Fibroblast of lung (primary cell): Measurements from ENCODE around the gene MAP4K2. TPM values are rescaled to one million over a fixed set of nuclear protein-coding genes. Genes with fewer than 3 reads are reported as not detected.

Experiments used
- DNase-seq, 2 donors: peaks; one replicate each; pipeline versions ENCODE4 v3.0.0 to v3.0.0-alpha.2; 2010; ENCODE audit warnings: low read depth in 2 of 2
- H2AFZ ChIP-seq: 2 replicates; pipeline ENCODE4 v1.5.1; 2012; ENCODE audit warnings: low read length, control low read depth, inconsistent platforms
- H3K27ac ChIP-seq: 2 replicates; pipeline ENCODE4 v1.5.1; 2011; ENCODE audit warnings: low read length, control low read depth; ENCODE audit not compliant: insufficient read depth
- H3K27me3 ChIP-seq: 2 replicates; pipeline ENCODE4 v1.5.1; 2011; ENCODE audit warnings: mild to moderate bottlenecking, low read length; ENCODE audit not compliant: control insufficient read depth, insufficient read depth
- H3K36me3 ChIP-seq: 2 replicates; pipeline ENCODE4 v1.5.1; 2011; ENCODE audit warnings: low read length; ENCODE audit not compliant: control insufficient read depth, insufficient read depth
- H3K4me1 ChIP-seq: 2 replicates; pipeline ENCODE4 v1.5.1; 2011; ENCODE audit warnings: low read length; ENCODE audit not compliant: control insufficient read depth, insufficient read depth; ENCODE audit errors: extremely low read depth
- H3K4me2 ChIP-seq: 2 replicates; pipeline ENCODE4 v1.5.1; 2011; ENCODE audit warnings: low read length, control low read depth; ENCODE audit not compliant: insufficient read depth; ENCODE audit errors: extremely low read depth
- H3K4me3 ChIP-seq, 4 experiments: fragments of 200-600 bp in 1 of 4; sonication (generic) in 1 of 4; replicated peaks in 1 of 4; 2 replicates each; pipeline ENCODE4 v1.5.1; 2011 to 2016; ENCODE audit warnings: low read length in 4 of 4, low read depth in 3 of 4, mild to moderate bottlenecking in 3 of 4, control low read depth in 2 of 4, inconsistent platforms in 1 of 4, mixed read lengths in 1 of 4; ENCODE audit not compliant: insufficient read depth in 1 of 4; ENCODE audit errors: control extremely low read depth in 1 of 4
- H3K79me2 ChIP-seq: 2 replicates; pipeline ENCODE4 v1.5.1; 2012; ENCODE audit warnings: mild to moderate bottlenecking, low read length, inconsistent platforms; ENCODE audit not compliant: control insufficient read depth, insufficient read depth
- H3K9ac ChIP-seq: 2 replicates; pipeline ENCODE4 v1.5.1; 2011; ENCODE audit warnings: mild to moderate bottlenecking, low read length, control low read depth; ENCODE audit not compliant: insufficient read depth
- H3K9me3 ChIP-seq: 2 replicates; pipeline ENCODE4 v1.5.1; 2012; ENCODE audit warnings: low read depth, low read length; ENCODE audit not compliant: control insufficient read depth, insufficient read depth
- H4K20me1 ChIP-seq: 2 replicates; pipeline ENCODE4 v1.5.1; 2011; ENCODE audit warnings: low read length; ENCODE audit not compliant: control insufficient read depth, insufficient read depth; ENCODE audit errors: extremely low read depth
- CTCF ChIP-seq, 2 donors: IDR thresholded peaks in 1 of 2; conservative IDR thresholded peaks in 1 of 2; 1 replicate in 1 of 2; 2 replicates in 1 of 2; pipeline ENCODE4 v1.5.1; 2011 to 2012; ENCODE audit warnings: low read length in 2 of 2, control low read depth in 1 of 2, inconsistent platforms in 1 of 2, low read depth in 1 of 2, mild to moderate bottlenecking in 1 of 2
- EZH2 ChIP-seq: IDR thresholded peaks from 2 replicates; pipeline ENCODE4 v1.5.1; 2012; ENCODE audit warnings: low read length, control low read depth, mild to moderate bottlenecking; ENCODE audit errors: missing control alignments
- polyA plus RNA-seq, 2 donors: library from polyadenylated mRNA; depleted of rRNA in 1 of 2; stranded (reverse) in 1 of 2; unstranded in 1 of 2; fragments of >200 nt; gene quantifications; 2 replicates each; pipeline ENCODE4 v1.2.1, GENCODE V29; 2011 to 2012; ENCODE audit warnings: missing spikeins in 1 of 2
- total RNA-seq: library from RNA; depleted of rRNA; stranded (reverse); fragments of >200 nt; gene quantifications from 2 replicates; pipeline ENCODE4 v1.2.1, GENCODE V29; 2014

Gene MAP4K2
- total and polyA plus RNA-seq, 2 donors (not counting 1 experiment from before 2014, with no cell fraction given), result 6.4 to 9.2 TPM

GRCh38 chr11:64742889-64743590, 60.0 kb downstream of the MAP4K2 start:
- peak overlapping the region; percentile 80 for H3K4me2 ChIP-seq
- H3K9me3 ChIP-seq, result no peaks in the 10 kb centered on the region
- no peaks in the 10 kb centered on the region for H3K79me2 ChIP-seq
- H3K27me3 ChIP-seq, result peaks cover 18% of the 10 kb centered on the region
- DNase-seq, result no peak
- H3K4me1 ChIP-seq, result peaks cover 22% of the 10 kb centered on the region
- TF ChIP-seq CTCF (conservative IDR thresholded peaks at IDR 0.05 in 1 of 2, IDR thresholded peaks at IDR 0.05 in 1 of 2; ENCODE audit: low read depth in 1 of 2, low read length in 2 of 2) (peak; percentile 53 to 65), EZH2 (no peak)
- H3K27ac ChIP-seq, result no peak overlapping the region
- no peaks in the 10 kb centered on the region for H4K20me1 ChIP-seq
- H3K9ac ChIP-seq, result peak overlapping the region; percentile 63
- H2AFZ ChIP-seq, result peak overlapping the region; percentile 81
- no peaks in the 10 kb centered on the region for H3K36me3 ChIP-seq
- peak overlapping the region in 3 of 4 experiments; percentile 46 to 56 (median 48) for H3K4me3 ChIP-seq

GRCh38 chr11:64742087-64742888, 60.7 kb downstream of the MAP4K2 start:
- Histone ChIP-seq H3K79me2 (no peaks in the 10 kb centered on the region), H3K9me3 (no peaks in the 10 kb centered on the region), H3K4me1 (peaks cover 22% of the 10 kb centered on the region), H3K4me3 (peak overlapping the region; percentile 16 to 56 (median 47)), H2AFZ (peak overlapping the region; percentile 81), H3K9ac (peak overlapping the region; percentile 46), H3K27ac (no peak overlapping the region), H4K20me1 (no peaks in the 10 kb centered on the region), H3K36me3 (no peaks in the 10 kb centered on the region), H3K27me3 (peaks cover 18% of the 10 kb centered on the region), H3K4me2 (peak overlapping the region; percentile 80)
- no peak for DNase-seq
- TF ChIP-seq CTCF (conservative IDR thresholded peaks at IDR 0.05 in 1 of 2, IDR thresholded peaks at IDR 0.05 in 1 of 2; ENCODE audit: low read depth in 1 of 2, low read length in 2 of 2), result no peak
- TF ChIP-seq EZH2, result no peak

GRCh38 chr11:64741375-64742086, 61.5 kb downstream of the MAP4K2 start:
- H3K4me1 ChIP-seq, result peaks cover 22% of the 10 kb centered on the region
- H3K4me3 ChIP-seq, result no peak overlapping the region
- TF ChIP-seq EZH2, result no peak
- no peak for TF ChIP-seq CTCF (conservative IDR thresholded peaks at IDR 0.05 in 1 of 2, IDR thresholded peaks at IDR 0.05 in 1 of 2; ENCODE audit: low read depth in 1 of 2, low read length in 2 of 2)
- H3K4me2 ChIP-seq, result no peak overlapping the region
- peaks cover 18% of the 10 kb centered on the region for H3K27me3 ChIP-seq
- H3K27ac ChIP-seq, result no peak overlapping the region
- no peak overlapping the region for H2AFZ ChIP-seq
- no peaks in the 10 kb centered on the region for H3K79me2 ChIP-seq
- H3K9me3 ChIP-seq, result no peaks in the 10 kb centered on the region
- H3K36me3 ChIP-seq, result no peaks in the 10 kb centered on the region
- H4K20me1 ChIP-seq, result no peaks in the 10 kb centered on the region
- H3K9ac ChIP-seq, result no peak overlapping the region
- DNase-seq, result no peak
